ENCODE data around the gene LGI2.

Gene LGI2

DNA sequence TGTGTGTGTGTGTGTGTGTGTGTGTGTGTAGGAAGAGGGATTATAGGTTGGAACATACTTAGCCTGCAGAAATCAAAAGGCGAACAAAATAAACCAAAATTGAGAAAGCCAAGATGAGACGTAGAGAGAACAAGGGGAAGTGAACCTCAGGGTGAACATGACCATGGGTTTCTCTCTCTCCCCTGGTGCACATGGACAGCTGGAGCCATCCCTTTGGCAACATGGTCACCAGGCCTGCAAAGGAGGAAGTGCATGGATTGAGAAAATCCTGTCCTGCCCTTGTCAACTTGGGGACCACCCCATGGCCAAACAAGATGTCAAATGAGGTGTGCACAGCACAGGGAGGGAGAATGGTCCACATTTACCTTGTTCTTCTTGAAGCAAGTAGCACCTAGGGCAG, 23.1 kb downstream of the LGI2 start:
- H3K4me3 ChIP-seq (ENCODE audit: low read depth in 1 of 2, low read length in 2 of 2), result no peak overlapping the region
- no peaks in the 10 kb centered on the region for H3K4me1 ChIP-seq (ENCODE audit: insufficient read depth, low read length)
- TF ChIP-seq, protein P1, sequence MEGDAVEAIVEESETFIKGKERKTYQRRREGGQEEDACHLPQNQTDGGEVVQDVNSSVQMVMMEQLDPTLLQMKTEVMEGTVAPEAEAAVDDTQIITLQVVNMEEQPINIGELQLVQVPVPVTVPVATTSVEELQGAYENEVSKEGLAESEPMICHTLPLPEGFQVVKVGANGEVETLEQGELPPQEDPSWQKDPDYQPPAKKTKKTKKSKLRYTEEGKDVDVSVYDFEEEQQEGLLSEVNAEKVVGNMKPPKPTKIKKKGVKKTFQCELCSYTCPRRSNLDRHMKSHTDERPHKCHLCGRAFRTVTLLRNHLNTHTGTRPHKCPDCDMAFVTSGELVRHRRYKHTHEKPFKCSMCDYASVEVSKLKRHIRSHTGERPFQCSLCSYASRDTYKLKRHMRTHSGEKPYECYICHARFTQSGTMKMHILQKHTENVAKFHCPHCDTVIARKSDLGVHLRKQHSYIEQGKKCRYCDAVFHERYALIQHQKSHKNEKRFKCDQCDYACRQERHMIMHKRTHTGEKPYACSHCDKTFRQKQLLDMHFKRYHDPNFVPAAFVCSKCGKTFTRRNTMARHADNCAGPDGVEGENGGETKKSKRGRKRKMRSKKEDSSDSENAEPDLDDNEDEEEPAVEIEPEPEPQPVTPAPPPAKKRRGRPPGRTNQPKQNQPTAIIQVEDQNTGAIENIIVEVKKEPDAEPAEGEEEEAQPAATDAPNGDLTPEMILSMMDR (IDR thresholded peaks at IDR 0.05; ENCODE audit: borderline replicate concordance, extremely low read depth, low read length, poor library complexity, severe bottlenecking), result no peak
- no peak for TF ChIP-seq EZH2 (IDR thresholded peaks at IDR 0.05; ENCODE audit: borderline replicate concordance, low read depth, low read length, severe bottlenecking)
- no peaks in the 10 kb centered on the region for H3K27me3 ChIP-seq (ENCODE audit: insufficient read depth, low read length, poor library complexity)
- H3K4me2 ChIP-seq (ENCODE audit: insufficient read depth, low read length), result no peak overlapping the region
- H3K9me3 ChIP-seq (ENCODE audit: insufficient read depth, low read length, severe bottlenecking), result no peaks in the 10 kb centered on the region
- no peak for ATAC-seq (ENCODE audit: insufficient read depth, low read depth)
- DNase-seq, result no peak
- no peaks in the 10 kb centered on the region for H3K79me2 ChIP-seq (ENCODE audit: insufficient read depth, low read length)
- H4K20me1 ChIP-seq (ENCODE audit: insufficient read depth, low read length), result no peaks in the 10 kb centered on the region
- H3K36me3 ChIP-seq (ENCODE audit: insufficient read depth, low read length), result no peaks in the 10 kb centered on the region
- no peak overlapping the region for H2AFZ ChIP-seq (ENCODE audit: low read depth, low read length)
- no peak overlapping the region for H3K9ac ChIP-seq (ENCODE audit: low read depth, low read length)
- H3K27ac ChIP-seq (ENCODE audit: low read length), result no peak overlapping the region

DNA sequence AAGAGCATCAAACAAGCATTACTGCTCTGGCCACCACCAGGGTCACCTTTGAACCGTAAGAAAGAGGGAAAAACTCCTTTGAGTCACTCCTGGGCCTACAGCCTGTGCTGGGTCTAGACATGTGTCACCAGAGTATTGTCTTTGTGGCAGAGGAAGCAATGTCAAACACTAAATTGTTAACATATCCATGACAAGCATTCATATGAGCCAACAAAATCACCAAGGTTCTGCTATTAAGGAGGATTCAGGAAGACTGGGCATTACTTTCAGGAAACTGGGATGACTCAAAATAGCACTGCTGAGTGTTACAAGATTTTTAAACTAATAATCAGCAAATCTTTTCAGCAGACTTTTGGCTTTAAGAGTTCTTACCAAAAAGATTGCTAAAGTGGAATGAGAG, 28.1 kb downstream of the LGI2 start:
- Histone ChIP-seq H3K79me2 (ENCODE audit: insufficient read depth, low read length) (no peaks in the 10 kb centered on the region), H3K4me2 (ENCODE audit: insufficient read depth, low read length) (no peak overlapping the region), H3K9ac (ENCODE audit: low read depth, low read length) (no peak overlapping the region), H3K4me3 (ENCODE audit: low read depth in 1 of 2, low read length in 2 of 2) (no peak overlapping the region), H4K20me1 (ENCODE audit: insufficient read depth, low read length) (no peaks in the 10 kb centered on the region), H3K36me3 (ENCODE audit: insufficient read depth, low read length) (no peaks in the 10 kb centered on the region), H2AFZ (ENCODE audit: low read depth, low read length) (no peak overlapping the region), H3K4me1 (ENCODE audit: insufficient read depth, low read length) (no peaks in the 10 kb centered on the region), H3K27ac (ENCODE audit: low read length) (no peak overlapping the region), H3K27me3 (ENCODE audit: insufficient read depth, low read length, poor library complexity) (no peaks in the 10 kb centered on the region), H3K9me3 (ENCODE audit: insufficient read depth, low read length, severe bottlenecking) (no peaks in the 10 kb centered on the region)
- TF ChIP-seq EZH2 (IDR thresholded peaks at IDR 0.05; ENCODE audit: borderline replicate concordance, low read depth, low read length, severe bottlenecking), result no peak
- no peak for ATAC-seq (ENCODE audit: insufficient read depth, low read depth)
- DNase-seq, result no peak

DNA sequence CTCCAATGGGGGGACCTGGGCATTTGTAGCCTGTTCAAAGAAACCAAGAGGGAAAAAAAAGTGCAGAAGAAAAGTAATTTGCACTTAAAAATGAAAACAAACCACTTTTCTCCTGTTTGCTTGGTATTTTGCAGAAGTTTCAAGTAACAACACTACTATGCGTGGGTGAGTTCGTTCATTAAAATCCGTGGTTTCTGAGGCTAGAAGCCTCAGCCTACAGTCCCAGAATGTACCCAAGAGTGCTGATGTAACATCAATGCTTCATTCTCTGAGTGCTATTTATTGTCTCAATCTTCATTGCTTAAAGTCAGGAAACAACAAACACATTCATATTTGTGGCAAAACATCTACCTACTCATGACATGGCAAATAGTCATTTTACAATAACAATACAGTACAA, 29.2 kb downstream of the LGI2 start:
- TF ChIP-seq, protein P1 (IDR thresholded peaks at IDR 0.05; ENCODE audit: borderline replicate concordance, extremely low read depth, low read length, poor library complexity, severe bottlenecking), result no peak
- no peak for TF ChIP-seq EZH2 (IDR thresholded peaks at IDR 0.05; ENCODE audit: borderline replicate concordance, low read depth, low read length, severe bottlenecking)
- H2AFZ ChIP-seq (ENCODE audit: low read depth, low read length), result no peak overlapping the region
- no peaks in the 10 kb centered on the region for H4K20me1 ChIP-seq (ENCODE audit: insufficient read depth, low read length)
- no peaks in the 10 kb centered on the region for H3K9me3 ChIP-seq (ENCODE audit: insufficient read depth, low read length, severe bottlenecking)
- ATAC-seq (ENCODE audit: insufficient read depth, low read depth) (no peak), DNase-seq (no peak)
- no peaks in the 10 kb centered on the region for H3K4me1 ChIP-seq (ENCODE audit: insufficient read depth, low read length)
- no peak overlapping the region for H3K4me2 ChIP-seq (ENCODE audit: insufficient read depth, low read length)
- no peaks in the 10 kb centered on the region for H3K36me3 ChIP-seq (ENCODE audit: insufficient read depth, low read length)
- H3K79me2 ChIP-seq (ENCODE audit: insufficient read depth, low read length), result no peaks in the 10 kb centered on the region
- H3K4me3 ChIP-seq (ENCODE audit: low read depth in 1 of 2, low read length in 2 of 2), result no peak overlapping the region
- no peak overlapping the region for H3K9ac ChIP-seq (ENCODE audit: low read depth, low read length)
- H3K27ac ChIP-seq (ENCODE audit: low read length), result no peak overlapping the region
- no peaks in the 10 kb centered on the region for H3K27me3 ChIP-seq (ENCODE audit: insufficient read depth, low read length, poor library complexity)

DNA sequence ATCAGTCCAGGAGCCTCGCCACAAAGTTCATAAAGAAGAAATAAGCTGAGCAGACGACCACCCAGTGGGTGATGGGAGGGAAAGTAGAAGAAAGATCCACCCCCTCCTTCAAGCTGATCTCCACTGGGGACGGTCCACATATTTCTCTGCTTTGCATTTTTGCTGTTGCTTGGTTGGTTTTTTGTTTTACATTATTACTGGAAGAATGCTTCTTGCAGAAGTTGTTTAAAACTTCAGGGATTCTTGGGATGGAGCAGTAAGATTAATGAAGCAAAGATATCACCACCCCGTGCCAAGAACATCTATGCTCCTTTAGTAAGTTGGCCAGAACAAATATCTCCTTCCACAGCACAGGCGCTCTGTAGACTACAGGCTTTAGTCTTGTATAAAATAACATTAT, 30.1 kb downstream of the LGI2 start:
- no peak overlapping the region for H3K27ac ChIP-seq (ENCODE audit: low read length)
- H4K20me1 ChIP-seq (ENCODE audit: insufficient read depth, low read length), result no peaks in the 10 kb centered on the region
- ATAC-seq (ENCODE audit: insufficient read depth, low read depth), result no peak
- DNase-seq, result no peak
- no peak for TF ChIP-seq EZH2 (IDR thresholded peaks at IDR 0.05; ENCODE audit: borderline replicate concordance, low read depth, low read length, severe bottlenecking)
- TF ChIP-seq, protein P1 (IDR thresholded peaks at IDR 0.05; ENCODE audit: borderline replicate concordance, extremely low read depth, low read length, poor library complexity, severe bottlenecking), result no peak
- no peak overlapping the region for H3K9ac ChIP-seq (ENCODE audit: low read depth, low read length)
- H3K4me1 ChIP-seq (ENCODE audit: insufficient read depth, low read length), result no peaks in the 10 kb centered on the region
- H3K9me3 ChIP-seq (ENCODE audit: insufficient read depth, low read length, severe bottlenecking), result no peaks in the 10 kb centered on the region
- no peak overlapping the region for H3K4me3 ChIP-seq (ENCODE audit: low read depth in 1 of 2, low read length in 2 of 2)
- no peaks in the 10 kb centered on the region for H3K27me3 ChIP-seq (ENCODE audit: insufficient read depth, low read length, poor library complexity)
- H3K79me2 ChIP-seq (ENCODE audit: insufficient read depth, low read length), result no peaks in the 10 kb centered on the region
- H2AFZ ChIP-seq (ENCODE audit: low read depth, low read length), result no peak overlapping the region
- H3K4me2 ChIP-seq (ENCODE audit: insufficient read depth, low read length), result no peak overlapping the region
- H3K36me3 ChIP-seq (ENCODE audit: insufficient read depth, low read length), result no peaks in the 10 kb centered on the region
